Right lobe of liver (tissue), 6 donors: ENCODE results near the gene NKAPD1. TPM values are rescaled to one million over a fixed set of nuclear protein-coding genes. Genes with fewer than 3 reads are reported as not detected.

Experiments
- ATAC-seq, 4 donors: fragments of 200-7000 bp; cut with Tn5 transposase; one replicate each; pipeline ENCODE4 v1.9.1; 2020; ENCODE audit warnings: mild to moderate bottlenecking in 4 of 4, moderate library complexity in 4 of 4
- DNase-seq, 3 donors: peaks; one replicate each; pipeline ENCODE4 v3.0.0-alpha.2; 2020
- H3K27ac ChIP-seq, 3 donors: fragments of 200-600 bp; one replicate each; pipeline ENCODE4 v1.8.0; 2022
- H3K27me3 ChIP-seq, 2 donors: fragments of 200-600 bp; one replicate each; pipeline ENCODE4 v1.8.0; 2022
- H3K36me3 ChIP-seq, 4 donors: fragments of 200-600 bp; sonication (generic) in 1 of 4; one replicate each; pipeline versions ENCODE4 v1.5.1 to v1.8.0; 2017 to 2022; ENCODE audit warnings: control low read depth in 1 of 4
- H3K4me1 ChIP-seq, 4 donors: fragments of 200-600 bp; sonication (generic) in 1 of 4; one replicate each; pipeline versions ENCODE4 v1.5.1 to v1.8.0; 2017 to 2022; ENCODE audit warnings: control low read depth in 1 of 4
- H3K4me3 ChIP-seq, 3 donors: fragments of 200-600 bp; one replicate each; pipeline ENCODE4 v1.8.0; 2022
- H3K9me3 ChIP-seq, 4 donors: fragments of 200-600 bp; sonication (generic) in 1 of 4; one replicate each; pipeline versions ENCODE4 v1.5.1 to v1.8.0; 2017 to 2022; ENCODE audit warnings: control low read depth in 1 of 4
- CTCF ChIP-seq, 4 donors: fragments of 200-600 bp in 3 of 4; fragments of 450-650 bp in 1 of 4; IDR thresholded peaks; one replicate each; pipeline versions ENCODE4 v1.5.1 to v1.8.0; 2016 to 2022; ENCODE audit warnings: antibody characterized with exemption in 4 of 4, mild to moderate bottlenecking in 2 of 4
- POLR2A ChIP-seq: fragments of 450-650 bp; IDR thresholded peaks from one replicate; pipeline ENCODE4 v1.6.1; 2017; ENCODE audit warnings: antibody characterized with exemption, mild to moderate bottlenecking
- WGBS: methylation state at CpG from one replicate; pipeline ENCODE4 v1.1.6; 2018; ENCODE audit warnings: low coverage, low lambda C conversion rate; ENCODE audit not compliant: insufficient coverage; ENCODE audit errors: missing lambda C conversion rate; 5-methylcytosine and 5-hydroxymethylcytosine counted together
- intact Hi-C, 2 donors: fragments of 100-400 bp; cut with DNase I; formaldehyde crosslinking; loops; one replicate each; pipeline versions ENCODE4 v1.11.2 to v1.14.1; 2022
- total RNA-seq, 6 experiments: library from RNA; depleted of rRNA in 2 of 6; stranded (reverse); fragments of >200 nt in 2 of 6; fragmentation: NEBNext Ultra II Directional in 3 of 6; extraction: Animal tissue kit (Norgen Biotek cat#: 25700) in 3 of 6; gene quantifications; one replicate each; pipeline versions ENCODE4 v1.1.0 to v1.2.4, GENCODE V29; 2016 to 2023
- donor health status: DM: no; HTN: yes; CAD: no.
- donor health status: DM: no; HTN: no; CAD: no.
- donor health status: DM: no; HTN: no; CAD: no.
- donor health status: DM: no; HTN: yes; CAD: no.
- donor health status: DM: no; HTN: yes; CAD: no.

Gene NKAPD1
- total RNA-seq, 6 experiments from 2014 or later = 4.7 to 7.7 (median 6.0) TPM

DNA sequence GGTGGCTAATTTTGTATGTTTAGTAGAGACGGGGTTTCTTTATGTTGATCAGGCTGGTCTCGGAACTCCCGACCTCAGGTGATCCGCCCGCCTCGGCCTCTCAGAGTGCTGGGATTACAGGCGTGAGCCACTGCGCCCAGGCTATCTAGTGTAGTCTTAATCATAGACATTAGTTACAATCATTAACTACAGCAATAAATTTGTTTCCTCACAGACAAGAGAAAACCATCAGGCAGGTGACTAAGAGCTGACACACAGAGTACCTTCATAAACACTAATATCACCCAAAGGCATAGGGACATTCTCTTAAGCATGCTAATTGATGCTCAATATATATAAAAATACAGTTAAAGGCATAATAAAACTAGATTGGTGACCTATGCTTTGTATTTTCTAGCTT lies 32.0 kb downstream of the NKAPD1 start:
- Histone ChIP-seq H3K4me3 (no peak overlapping the region), H3K27me3 (no peaks in the 10 kb centered on the region), H3K4me1 (peaks cover 0 to under 1% (median 0%) of the 10 kb centered on the region in 4 donors), H3K27ac (no peak overlapping the region), H3K9me3 (no peaks in the 10 kb centered on the region), H3K36me3 (no peaks in the 10 kb centered on the region)
- intact Hi-C loops = loop anchor here in 1 of 2 donors (10.0 kb wide), 1 partner anchor 169 kb away; no protein-coding TSS in a partner anchor
- WGBS = 83% methylated on average over 6 of the region's 8 CpGs
- DNase-seq (no peak), ATAC-seq (no peak)
- no peak for TF ChIP-seq POLR2A
- no peak for TF ChIP-seq CTCF (IDR thresholded peaks at IDR 0.05)

GRCh38 chr11:112113539-112114457 lies 39.7 kb downstream of the NKAPD1 start:
- Histone ChIP-seq H3K4me1 (no peaks in the 10 kb centered on the region), H3K27me3 (no peaks in the 10 kb centered on the region), H3K4me3 (no peak overlapping the region), H3K9me3 (no peaks in the 10 kb centered on the region), H3K27ac (no peak overlapping the region), H3K36me3 (no peaks in the 10 kb centered on the region)
- intact Hi-C loops = no loop called here
- TF ChIP-seq POLR2A (no peak), CTCF (IDR thresholded peaks at IDR 0.05) (peak; percentile 54 to 69 (median 64))
- DNase-seq (no peak), ATAC-seq (peak; percentile 88 to 97 (median 92))
- WGBS = 32% methylated on average over 5 of the region's 6 CpGs

DNA sequence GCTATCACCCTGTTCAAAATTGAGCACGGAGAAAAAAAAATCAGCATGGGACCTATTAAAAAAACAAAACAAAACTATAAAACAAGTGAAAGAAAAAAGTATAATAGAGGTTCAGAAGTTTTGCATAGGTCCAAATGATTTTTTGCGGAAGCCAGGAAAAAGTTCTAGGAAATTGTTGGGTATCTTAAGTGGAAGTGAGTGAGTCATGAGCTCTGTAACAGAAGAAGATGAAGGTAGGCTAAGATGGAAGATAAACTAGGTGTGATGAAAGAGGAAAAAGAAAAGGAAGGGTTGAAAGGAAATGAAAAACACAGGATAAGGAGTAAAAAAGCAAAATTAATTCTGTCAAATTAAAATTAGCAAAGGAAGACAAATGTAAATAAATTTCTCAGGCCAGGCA lies 40.4 kb downstream of the NKAPD1 start:
- Histone ChIP-seq H3K36me3 (no peaks in the 10 kb centered on the region), H3K4me1 (no peaks in the 10 kb centered on the region), H3K27ac (no peak overlapping the region), H3K9me3 (no peaks in the 10 kb centered on the region), H3K27me3 (no peaks in the 10 kb centered on the region), H3K4me3 (no peak overlapping the region)
- WGBS = 100% methylated on average over 2 of the region's 2 CpGs
- ATAC-seq = no peak
- no peak for DNase-seq
- intact Hi-C loops = no loop called here
- TF ChIP-seq CTCF (IDR thresholded peaks at IDR 0.05) (no peak), POLR2A (no peak)

GRCh38 chr11:112115386-112115785 lies 41.3 kb downstream of the NKAPD1 start:
- no peak for TF ChIP-seq CTCF (IDR thresholded peaks at IDR 0.05)
- no peak for TF ChIP-seq POLR2A
- no peak for ATAC-seq
- WGBS = 65% methylated on average over 5 of the region's 5 CpGs
- Histone ChIP-seq H3K27ac (no peak overlapping the region), H3K27me3 (no peaks in the 10 kb centered on the region), H3K36me3 (no peaks in the 10 kb centered on the region), H3K4me1 (no peaks in the 10 kb centered on the region), H3K4me3 (no peak overlapping the region), H3K9me3 (no peaks in the 10 kb centered on the region)
- intact Hi-C loops = no loop called here
- DNase-seq = no peak
